T-helper 9 cell (primary cell): Measurements from ENCODE around the gene FGD4.

Source experiments
- DNase-seq: peaks from one replicate; pipeline ENCODE4 v3.0.0-alpha.2; 2020
- total RNA-seq, 2 donors: gene quantifications; one replicate each; lab custom pipeline; 2026; lab: John Stamatoyannopoulos, UW

The FGD4 gene
- 0.49 to 0.97 reads per million in 2 donors for total RNA-seq

- DNase-seq, result peak; percentile 13
Measured at GRCh38 chr12:32399370-32400113, at the start of gene FGD4. FGD4 (plus strand) TSS chr12:32399558.

- DNase-seq, result no peak
Measured at GRCh38 chr12:32353540-32353939, 45.8 kb upstream of the FGD4 start.

DNA sequence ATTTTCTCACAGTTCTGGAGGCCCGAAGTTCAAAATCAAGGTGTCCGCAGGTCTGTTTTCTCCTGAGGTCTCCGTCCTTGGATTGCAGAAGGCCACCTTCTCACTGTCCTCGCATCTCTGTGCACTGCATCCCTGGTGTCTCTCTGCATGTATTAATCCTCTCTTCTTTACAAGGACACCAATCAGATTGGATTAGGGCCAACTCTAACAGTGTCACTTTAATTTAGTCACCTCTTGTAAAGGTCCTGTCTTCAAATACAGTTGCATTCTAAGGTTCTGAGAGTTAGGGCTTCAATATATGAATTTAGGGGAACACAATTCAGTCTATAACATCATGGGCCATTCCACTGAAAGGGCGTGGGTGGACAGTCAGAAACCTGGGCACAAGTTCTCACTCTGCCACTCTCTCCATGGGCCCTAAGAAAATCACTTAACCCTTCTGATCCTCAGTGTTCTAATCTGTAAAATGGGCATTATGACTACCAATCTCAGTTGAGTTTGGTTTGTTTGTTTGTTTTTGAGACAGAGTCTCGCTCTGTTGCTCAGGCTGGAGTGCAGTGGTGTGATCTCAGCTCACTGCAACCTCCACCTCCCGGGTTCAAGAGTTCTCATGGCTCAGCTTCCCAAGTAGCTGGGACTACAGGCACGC is 41.6 kb upstream of the FGD4 start:
- no peak for DNase-seq

GRCh38 chr12:32360956-32361355 is 38.4 kb upstream of the FGD4 start:
- DNase-seq, result no peak

- no peak for DNase-seq
Measured at GRCh38 chr12:32362892-32363291, 36.5 kb upstream of the FGD4 start.

DNA sequence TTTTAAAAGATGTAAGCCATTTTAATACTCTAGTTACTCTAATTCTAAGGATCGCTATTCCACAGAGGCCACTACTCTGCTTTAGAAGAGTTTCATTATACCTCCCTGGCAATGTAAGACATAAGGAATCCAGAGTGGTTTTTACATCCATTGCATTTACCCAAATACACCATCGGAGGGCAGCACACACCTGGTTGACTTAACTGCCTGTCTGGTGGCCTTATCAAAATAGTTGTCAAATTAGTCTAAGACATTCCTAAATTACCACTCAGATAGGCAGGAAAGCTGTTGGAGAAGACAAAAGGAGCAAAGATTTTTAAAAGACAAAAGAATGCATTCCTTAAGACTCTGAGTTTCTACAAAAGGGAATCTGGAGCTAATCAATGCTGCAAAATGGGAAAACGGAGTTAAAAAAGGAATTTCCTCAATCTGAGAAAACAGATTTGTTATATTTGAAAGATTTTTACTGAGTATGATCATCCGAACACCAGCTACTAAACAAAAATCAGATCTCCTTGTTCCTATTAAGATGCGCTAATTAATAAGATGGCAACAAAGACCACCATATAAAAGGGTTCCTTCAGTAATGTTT is 33.8 kb upstream of the FGD4 start:
- no peak for DNase-seq

DNA sequence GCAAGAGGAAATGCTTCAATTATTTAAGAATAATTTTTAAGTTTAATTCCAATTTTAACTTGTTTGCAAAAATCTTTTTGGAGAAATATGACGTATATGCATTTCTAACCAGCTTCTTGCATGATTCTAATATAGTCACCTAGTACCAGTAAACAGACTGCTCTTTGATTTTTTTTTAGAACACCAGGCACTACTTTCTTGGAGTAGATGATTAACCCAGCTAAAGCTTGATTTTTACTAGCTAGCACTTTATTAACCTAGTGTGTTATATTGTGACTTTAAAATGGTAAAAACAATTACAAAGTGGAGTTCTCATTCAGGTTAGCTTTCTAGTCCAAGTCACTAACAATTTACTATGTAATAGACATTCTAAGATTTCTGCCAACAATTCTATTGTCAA is 32.6 kb upstream of the FGD4 start:
- no peak for DNase-seq

DNA sequence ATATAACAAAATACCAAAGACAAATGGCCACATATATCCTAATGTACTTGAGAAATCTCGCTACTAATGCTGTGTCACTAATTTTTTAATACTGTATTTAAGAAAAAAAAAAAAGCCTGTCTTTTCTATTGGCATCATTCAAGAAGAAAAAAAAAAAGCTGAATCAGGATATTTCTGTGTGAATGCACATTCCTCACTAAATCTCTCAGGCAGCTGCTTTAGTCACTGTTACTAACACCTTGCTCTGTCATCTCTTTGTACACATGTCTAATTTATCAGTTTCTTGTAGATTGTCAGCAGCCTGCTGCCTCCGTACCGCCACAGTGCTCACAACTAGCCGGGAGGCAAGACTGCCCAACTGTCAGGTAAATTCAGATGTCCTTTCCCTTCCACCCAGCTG is 32.0 kb upstream of the FGD4 start:
- DNase-seq, result no peak

- no peak for DNase-seq
Measured at GRCh38 chr12:32369202-32369601, 30.2 kb upstream of the FGD4 start.

GRCh38 chr12:32377344-32378055 is 21.9 kb upstream of the FGD4 start:
- DNase-seq, result no peak

DNA sequence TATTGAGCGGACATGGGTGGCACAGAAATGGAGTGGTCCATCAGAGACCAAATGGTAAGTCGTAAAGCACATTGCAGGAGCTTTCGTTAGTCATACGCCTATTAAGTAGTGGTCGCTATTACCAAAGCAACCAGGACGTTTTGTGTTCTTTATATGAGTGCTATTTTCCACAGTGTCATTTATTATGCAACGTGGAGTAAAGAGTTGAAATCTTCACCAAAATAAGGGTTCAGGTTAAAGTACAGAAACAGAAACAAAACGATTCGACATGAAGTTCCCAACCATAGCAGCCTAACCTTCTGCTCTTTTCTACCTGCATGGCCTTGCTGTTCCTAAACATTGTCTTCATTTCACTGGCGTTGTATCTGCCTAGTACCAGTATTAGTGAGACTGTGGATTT is 20.1 kb upstream of the FGD4 start:
- DNase-seq, result no peak

GRCh38 chr12:32379667-32380066 is 19.7 kb upstream of the FGD4 start:
- no peak for DNase-seq

DNA sequence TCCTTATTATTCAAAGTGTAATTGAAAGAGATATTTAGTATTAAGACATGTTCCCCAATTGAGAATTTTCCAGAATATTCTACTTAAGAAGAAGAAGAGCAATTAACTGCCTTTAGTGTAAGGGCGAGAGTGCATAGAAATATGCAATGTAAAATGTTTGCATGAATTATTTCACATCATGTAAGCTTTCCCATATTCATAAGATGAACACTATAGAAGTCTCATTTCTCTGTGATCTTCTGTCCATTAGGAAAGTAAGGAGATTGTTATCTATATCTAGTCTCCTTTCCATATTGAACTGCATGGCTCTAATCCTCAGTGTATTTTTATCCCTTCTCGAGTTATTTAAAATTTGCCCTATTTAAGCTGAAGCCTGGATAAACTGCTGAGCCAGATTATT is 17.1 kb upstream of the FGD4 start:
- no peak for DNase-seq

- no peak for DNase-seq
Measured at GRCh38 chr12:32390572-32391219, 8.7 kb upstream of the FGD4 start.

DNA sequence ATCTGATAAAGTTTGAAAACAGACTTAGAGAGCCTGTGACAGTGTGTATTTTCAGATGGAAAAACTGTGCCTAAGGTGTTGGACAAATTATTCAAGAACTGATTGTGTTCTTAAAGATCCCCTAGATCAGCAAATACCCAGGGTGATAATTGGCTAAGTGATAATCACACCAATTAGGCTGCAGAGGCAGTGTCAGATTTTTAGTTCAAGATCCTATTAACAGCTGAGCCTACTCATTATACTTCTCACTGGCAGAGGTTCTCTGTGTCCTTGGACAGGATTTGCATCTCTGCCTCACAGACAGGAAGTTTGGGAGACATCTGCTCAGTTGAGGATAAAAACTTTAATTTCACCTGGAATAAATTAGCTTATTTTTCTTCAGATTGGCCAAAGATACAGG is 4.3 kb upstream of the FGD4 start:
- no peak for DNase-seq

DNA sequence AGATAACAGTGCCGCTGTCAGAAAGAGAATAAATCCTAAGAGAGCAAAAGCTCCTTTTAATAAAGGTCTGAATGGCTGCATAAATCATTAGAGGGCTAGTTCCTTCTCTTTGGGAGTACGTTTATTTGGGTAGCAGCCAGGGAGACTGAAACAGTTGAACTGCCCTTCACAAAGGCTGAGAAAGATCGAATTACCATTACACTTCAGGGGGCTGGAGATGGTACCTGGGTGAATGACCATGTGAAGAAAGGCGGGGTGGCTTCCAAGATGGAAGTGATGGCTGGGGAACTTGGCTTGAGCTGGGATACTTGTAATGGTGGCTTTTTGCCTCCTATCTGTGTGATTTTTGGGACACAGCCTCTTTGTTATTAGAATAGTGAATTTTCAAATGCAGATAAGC is 1.7 kb upstream of the FGD4 start:
- DNase-seq, result no peak

GRCh38 chr12:32398181-32398580 is 1.2 kb upstream of the FGD4 start:
- DNase-seq, result no peak

GRCh38 chr12:32398816-32399369 is 465 bp upstream of the FGD4 start:
- DNase-seq, result no peak

DNA sequence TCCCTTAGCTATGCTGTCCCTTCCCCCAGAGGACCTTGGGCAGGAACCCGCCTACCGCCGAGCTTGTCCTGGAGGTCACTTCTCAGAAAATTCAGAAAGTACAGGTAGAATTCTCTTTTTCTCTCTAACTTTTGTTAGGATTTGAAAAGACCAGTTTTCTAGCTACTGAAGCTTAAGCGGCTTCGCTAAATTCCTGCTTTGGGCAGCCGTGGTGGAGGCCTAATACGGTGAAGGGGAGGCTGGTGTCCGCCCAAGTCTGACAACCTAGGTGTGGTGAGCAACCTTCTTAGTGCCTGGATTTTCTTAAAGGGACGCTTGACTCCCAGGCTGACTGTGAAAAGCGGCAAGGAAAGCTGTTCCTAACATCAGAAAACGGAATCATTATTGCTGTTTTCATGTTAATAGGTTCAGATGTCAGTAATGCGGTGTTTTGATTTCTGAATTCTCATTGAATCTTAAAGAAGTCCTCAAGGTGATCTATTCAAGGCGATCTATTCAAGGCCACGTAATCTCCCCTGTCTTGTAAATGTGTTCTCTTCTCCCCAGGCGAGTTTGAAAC is 835 bp downstream of the FGD4 start:
- DNase-seq, result no peak

DNA sequence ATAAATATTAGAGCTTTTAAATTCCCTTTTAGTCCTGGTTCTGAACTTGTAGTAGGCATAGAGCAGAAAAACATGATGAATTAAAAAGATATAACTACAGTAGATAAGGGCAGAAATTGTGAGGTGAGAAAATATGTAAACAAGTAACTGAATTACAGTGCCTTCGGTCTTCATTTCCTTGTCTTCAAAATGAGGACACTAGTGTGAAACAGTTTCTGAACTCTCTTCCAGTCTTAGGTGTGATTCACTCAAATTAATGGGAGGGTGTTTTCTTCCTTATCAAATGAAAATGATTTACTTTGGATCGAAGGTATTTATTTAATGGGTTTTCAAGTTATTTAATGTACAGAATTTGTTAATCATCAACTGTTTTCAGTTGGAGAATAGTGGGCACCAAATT is 1.5 kb downstream of the FGD4 start:
- no peak for DNase-seq

DNA sequence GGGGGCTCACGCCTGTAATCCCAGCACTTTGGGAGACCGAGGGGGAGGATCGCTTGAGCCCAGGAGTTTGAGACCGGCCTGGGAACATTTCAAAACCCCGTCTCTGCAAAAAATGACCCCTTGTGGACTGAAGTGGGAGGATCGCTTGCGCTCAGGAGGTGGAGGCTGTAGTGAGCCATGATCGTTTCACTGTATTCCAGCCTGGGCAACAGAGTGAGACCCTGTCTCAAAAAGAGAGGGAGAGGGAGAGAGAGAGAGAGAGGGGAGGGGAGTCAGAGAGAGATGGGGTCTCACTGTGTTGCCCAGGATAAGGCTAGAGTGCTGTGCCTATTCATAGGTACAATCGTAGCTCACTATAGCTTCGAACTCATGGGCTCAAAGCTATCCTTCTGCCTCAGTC is 2.8 kb downstream of the FGD4 start:
- DNase-seq, result no peak

DNA sequence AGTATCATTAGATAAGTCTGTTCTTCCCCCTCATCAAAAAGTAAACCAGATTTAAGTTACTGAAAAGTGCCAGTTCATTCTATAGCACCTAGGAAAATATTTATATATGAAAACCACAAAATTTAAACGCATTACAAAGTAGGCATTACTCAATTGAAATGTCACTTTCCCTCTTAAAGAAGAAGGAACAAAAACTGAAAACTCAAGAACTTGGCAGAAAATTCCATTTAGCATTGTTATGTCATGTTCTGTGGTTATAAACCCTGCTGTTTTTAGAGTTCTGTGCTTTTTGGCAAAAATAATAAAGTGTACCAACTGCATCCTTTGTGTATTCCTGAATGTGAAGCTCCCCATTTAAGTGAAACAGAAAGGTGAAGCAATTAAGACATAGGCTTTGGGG is 3.6 kb downstream of the FGD4 start:
- no peak for DNase-seq
